GM21529 (cell line): ENCODE measurements around the gene CINP.
"Not testable (repeated sequence)": the region's sequence is repeated elsewhere in the genome, so short reads cannot be mapped to it uniquely, and the experiment has no call there.

Source experiments
- ATAC-seq: cut with Tn5 transposase; IDR thresholded peaks from one replicate; pipeline ENCODE4 v1.9.1; 2021; ENCODE audit not compliant: unreplicated experiment

Gene CINP

DNA sequence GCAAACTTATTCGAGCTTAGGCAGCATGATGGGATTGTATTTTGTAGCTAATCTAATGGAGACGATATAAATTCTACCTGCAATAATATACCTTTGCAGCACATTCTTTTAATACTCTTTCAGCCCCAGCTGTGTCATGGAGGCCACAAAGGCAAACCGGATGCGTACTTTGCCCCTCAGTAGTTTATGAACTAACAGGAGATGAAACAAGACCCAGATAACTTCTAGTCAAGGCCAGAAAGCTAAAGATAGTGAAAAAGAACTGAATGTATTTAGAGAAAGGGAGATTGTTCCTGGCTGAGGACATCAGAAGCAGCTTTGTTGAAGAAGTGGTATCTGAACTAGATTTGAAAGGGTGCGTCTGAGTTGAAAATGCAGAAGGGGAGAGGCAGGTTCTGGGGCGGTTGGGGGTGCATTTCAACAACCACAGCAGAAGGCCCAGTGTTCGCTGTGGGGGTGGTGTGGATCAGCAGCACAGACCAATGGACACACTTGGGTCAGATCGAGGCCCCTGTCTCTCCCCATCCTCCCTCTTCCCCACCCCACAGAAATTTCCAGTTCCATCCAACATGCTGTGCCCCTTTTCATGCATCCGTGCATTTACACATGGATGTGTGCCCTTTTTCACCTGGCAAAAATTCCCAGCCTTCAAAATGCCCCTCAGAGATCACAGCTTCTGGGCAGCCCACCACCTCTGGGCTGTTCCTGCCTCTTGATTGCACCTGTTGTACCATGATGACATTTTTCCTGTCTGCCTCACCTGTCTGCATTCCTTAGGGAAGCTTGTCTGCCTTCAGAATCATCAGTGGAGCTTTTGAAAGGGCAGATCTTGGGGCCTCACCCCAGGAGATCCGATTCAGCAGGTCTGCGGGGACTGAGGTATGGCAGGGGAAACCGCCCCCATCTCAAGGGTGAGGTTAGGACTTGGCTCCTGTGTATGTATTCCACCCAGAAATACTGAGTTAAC, 41.0 kb downstream of the CINP start:
- no peak for ATAC-seq

DNA sequence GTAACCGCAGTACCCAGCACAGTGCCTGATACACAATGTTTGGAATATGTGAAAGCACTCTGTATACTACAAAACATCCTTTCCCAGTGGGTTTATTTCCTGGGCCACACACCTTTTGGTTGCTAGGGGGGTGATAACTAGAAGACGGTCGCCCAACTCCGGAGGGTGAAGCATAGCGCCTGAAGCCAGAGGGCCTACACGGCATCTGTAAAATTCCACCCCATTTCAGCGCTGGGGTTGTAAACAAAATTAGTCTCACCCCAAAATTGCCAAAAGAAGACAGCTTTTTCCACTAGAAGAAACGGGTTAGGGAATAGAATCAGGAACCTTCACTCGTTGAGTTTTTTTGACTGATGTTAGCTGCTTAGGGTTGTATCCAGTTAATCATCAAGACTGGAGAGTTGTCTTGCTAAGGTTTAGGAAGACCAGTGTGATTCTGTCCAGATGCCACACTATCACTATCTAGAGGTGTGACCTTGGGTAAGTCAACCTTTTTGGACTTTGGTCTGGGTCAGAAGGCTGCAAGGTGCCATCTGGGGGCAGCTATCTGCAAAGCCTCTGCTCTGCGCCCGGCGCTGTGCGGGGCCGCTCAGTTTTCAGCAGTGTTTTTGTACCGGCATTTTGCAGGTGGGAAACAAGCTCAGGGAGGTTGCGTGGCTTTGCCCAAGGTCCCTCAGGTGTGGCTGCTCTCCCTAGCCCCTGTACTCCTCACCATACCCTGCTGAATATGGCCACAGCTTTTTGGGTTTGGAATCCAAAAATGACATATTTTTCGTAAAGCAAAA, 41.8 kb downstream of the CINP start:
- no peak for ATAC-seq

DNA sequence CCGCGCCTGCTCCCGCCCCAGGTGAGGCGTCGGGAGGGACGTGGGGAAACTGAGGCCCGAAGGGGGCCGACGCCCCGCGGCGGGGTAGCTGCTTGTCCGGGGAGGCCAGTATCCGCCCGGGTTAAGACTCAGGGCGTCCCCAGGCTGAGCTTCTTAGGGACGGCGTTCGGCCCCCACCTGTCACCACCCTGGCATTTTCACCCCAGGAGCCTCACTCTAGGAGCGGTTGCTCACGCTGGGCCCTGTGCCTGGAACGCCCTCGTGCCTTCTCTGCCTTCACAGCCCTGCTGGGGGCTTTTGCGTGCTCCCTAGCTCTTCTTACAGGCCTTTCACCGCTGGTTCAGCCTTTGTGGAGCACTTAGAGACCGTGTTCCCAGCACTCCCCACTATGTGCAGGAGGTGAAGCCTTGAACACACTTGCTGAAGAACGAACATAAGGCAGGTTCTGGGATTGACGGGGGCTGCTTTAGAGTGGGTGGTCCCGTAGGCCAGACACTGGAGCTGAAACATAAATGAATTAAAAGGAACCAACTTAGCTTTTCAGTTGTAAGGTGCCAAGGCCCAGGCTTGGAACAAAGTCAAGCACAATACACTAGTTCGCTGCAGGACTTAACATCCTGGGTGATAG, 42.5 kb downstream of the CINP start:
- ATAC-seq, result peak; percentile 9

DNA sequence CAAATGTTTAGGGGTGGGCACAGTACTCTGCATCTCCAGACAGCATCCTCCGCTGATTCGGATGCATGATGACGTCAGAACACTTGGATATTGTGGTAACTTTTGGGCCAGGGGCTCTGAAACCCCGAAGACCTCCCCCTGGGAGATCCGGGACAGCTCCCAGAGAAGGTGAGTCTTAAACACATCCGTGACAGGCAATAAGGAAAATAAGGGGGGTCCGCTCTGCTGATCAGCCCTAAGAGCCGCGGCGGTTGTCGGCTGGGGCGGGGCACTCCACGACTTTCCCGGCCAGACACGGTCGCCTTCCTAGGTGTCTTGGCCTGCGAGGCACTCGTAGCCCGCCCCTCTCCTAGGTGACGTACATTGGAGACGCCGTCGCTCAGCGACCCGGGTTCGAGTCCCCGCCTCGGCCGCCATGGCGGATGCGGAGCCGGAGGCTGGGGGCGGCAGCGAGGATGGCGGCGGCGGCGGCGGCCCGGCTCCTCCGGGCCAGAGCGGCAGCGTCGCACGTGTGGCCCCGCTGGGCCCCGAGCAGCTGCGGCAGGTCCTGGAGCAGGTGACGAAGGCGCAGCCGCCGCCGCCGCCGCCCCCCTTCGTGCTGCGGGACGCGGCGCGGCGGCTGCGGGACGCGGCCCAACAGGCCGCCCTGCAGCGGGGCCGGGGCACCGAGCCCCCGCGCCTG, 43.2 kb downstream of the CINP start, which contains the start of gene ZNF839:
Gene ZNF839, plus strand, starts transcription at position 396 of the 682 bp plus-strand sequence. Its CDS starts 20 bp downstream, at position 416.
- ATAC-seq, result peak; percentile 54

DNA sequence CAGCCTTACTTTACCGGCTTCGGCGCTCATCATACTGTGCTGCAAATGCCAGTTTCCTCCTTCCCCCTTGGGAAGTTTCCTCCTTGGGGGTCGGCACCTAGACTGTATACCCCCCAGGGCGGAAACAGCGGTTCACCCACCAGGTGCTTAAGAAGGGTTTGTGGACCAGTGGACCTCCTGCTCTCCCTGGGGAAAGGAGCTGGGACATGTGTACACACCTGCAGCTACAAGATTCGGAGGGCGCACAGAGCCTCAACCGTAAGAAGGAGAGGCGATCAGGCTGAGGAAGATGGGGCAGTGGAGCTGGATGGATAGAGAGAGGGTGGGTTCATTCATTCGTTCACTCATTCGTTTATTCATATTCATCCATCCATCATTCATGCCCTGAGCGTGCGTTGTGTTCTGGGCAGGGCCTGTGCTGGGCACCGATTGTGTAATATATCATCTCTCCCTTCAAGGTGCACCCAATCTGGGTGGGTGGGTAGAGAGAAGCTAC, 43.9 kb downstream of the CINP start:
- no peak for ATAC-seq

DNA sequence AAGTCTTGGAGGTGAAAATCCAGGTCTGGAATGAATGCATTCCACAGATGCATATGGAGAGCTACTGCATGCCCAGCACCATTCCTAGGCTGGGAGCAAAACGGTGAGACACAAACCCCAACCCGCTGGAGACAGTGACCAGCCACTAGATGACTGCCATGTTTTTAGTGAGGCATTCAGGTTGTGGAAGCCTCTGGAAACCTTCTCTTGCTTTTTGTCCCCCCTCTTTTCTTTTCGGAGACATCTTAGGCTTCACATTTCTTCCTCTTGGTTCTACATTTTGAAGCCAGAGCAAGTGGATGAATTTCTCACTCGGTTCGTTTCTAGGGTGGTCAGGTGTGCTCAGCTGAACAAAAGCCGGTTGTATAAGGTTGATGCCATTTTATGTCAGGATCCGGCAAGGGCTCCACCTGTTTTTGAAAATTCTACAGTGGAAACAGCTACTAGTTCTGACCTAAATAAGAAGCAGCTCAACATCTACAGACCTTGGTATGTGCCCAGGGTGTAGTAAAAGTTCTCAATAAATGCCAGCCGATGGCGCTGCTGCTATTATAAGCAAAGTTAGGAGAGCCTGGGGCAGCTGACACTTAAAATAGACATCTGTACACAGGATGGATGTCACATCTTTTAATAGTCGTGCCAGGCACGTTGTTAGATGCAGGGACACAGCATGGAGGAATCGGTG, 45.0 kb downstream of the CINP start:
- no peak for ATAC-seq

DNA sequence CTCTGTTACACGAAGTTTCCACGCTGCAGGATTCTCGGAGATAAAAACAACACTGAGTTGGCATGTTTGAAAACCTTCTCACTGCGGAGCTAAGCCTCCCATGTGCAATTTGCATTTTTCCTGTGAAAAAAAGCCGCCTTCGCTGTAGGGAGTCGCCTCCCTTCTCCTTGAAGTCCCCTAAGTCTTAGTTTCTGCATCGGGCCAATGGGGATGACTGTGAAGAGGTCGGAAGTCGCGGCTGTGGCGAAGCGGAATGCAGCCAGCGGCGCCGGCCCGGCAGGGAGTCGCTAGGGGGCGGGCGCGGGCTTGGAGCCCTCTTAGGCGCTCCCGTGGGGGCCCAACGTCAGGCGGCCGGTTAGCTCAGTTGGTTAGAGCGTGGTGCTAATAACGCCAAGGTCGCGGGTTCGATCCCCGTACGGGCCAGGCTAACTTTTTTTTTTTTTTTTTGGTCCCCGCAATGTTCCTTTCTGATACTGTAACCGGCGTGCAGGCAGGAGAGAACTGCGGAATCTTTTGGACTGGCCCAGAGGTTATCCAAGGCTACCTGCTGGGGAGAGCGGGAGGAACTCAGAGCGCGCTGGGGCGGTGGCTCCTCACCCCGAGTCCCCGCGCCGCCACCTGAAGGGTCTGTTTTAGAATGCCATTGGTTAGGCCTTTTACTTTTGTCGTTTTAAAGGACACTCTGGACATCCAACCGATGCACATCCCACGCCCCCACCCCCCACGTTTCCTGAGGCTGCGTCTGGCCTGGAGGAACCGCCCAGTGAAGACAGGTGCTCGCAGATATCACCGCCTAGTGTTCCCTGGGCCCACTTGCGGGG, 45.7 kb downstream of the CINP start:
- peak; percentile 60 for ATAC-seq

DNA sequence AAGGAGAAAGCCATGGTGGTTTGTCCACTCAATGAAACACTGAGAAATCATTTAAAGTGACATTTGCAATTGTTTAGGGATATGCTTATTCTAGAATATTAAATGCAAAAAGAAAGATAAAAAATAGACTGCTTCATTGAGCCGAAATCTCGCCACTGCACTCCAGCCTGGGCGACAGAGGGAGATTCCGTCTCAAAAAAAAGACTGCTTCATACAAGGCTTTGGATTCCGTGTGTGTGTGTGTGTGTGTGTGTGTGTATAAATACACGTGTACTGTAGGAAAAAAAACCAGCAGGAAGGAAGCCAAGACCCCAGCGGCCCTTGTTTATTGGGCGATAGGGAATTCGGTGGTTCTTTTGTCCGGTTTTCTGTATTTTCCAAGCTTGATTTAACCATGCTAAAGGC, 46.4 kb downstream of the CINP start:
- no peak for ATAC-seq

DNA sequence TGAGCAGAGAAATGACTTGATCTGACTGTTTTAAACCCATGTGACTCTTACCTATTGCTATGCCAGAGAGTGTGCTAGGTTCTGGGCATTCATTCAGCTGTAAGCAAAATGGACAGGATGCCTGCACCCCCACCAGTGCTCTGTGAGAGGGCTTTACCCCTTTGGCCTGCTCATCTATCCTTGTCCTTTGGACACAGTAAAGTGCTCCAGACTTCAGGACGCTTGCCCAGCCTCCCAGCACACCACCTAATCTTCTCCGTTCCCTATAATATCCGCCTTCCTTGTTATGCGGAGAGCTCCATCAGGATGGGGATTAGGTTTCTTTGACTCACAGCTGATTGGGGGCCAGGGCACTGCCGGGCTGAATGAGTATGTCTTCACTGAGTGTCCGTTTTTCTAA, 47.6 kb downstream of the CINP start:
- ATAC-seq, result no peak

DNA sequence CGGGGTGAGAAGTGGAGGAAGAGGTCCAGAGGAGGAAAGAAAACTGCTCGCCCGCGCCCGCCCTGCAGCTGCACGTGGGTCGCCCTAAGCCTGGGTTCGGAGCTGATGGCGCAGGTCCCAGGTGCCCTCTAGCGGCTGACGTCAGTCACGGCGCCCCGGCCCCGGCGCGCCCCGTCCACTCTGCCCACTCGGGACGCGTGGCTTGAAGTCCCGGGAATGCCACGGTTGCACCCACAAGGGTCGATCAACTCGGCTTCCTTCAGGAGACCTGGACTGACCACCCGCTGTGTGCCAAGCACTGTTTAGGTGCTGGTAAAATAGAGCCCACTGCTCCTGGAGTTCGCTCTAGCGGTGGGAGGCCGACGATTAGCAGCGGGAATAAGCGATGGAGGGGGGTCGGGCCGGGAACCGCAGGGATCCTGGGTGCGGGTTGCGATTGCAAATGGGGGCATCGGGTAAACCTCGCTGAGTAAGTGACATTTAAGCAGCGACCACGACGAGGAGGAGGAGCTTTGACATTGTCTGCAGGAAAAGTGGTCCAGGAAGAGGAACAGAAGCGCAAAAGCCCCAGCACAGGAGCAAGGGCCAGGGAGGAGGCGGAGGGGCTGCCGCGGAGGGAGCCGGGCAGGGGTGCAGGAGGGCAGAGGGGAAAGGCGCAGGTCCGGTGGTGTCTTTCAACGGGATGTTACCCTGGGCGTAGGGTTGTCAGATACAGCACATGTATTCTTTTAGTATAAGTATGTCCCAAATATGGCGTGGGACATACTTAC, 48.3 kb downstream of the CINP start:
- ATAC-seq, result peak; percentile 54

DNA sequence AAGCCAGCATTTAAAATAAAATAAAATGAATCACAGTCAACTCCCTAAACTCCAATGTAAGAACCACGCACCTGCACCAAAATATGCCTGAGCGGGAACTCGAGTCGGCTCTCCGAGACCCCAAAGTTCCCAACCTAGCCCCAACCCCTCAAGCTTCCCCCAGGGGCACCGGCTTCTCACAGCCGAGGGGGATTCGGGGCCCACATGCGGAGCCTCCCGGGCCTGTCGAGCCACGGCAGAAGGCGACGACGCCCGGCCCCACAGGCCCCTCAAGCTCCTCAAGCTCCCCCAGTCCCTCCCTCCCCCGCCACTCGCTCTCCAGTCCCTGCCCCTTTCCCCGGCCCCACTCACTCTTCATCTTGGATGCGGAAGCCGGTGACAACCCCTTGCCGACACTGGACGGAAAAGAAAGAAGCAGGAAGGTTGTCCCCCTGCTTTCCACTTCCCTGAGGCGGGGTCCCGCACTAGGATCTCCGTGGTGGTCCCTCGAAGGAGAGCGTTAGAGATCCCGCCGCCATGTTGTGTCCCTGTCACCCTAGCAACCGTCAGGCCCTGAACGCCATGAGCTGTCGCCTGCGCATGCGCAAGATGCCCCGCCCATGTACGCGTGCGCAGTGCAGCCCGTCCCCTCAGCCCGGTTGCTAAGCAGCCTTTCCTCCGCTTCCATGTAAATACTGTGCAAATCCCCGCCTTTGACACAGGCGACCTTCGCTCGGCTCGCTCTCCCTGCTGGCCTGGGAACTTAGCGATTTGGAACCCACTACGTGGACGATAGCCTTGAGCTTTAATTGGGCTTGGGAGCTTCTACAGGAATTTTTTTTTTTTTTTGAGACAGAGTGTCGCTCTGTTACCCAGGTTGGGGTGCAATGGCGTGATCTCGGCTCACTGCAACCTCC, 57.8 kb downstream of the CINP start, which contains the start of gene MOK:
Gene MOK, minus strand, starts transcription at position 554 of the 896 bp plus-strand sequence. Its CDS starts 196 bp downstream, at position 358.
- ATAC-seq, result peak; percentile 93

DNA sequence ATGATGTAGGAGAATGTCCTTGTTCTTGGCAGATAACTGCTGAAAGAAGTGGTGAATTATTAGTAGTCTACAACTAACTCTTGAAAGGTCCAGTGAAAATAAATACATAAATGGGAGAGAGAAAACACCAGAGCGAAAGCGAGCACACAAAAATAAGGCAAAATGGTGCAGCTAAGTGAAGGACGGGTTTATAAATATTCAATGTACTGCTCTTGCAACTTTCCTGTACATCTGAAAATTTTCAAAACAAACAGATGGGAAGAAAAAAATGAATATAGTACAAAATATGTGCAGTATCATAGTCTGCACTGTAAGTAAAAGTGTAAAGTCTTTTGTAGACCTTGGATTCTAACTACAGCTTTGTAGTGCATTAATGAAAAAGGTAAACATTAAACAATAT, 59.0 kb downstream of the CINP start:
- no peak for ATAC-seq

DNA sequence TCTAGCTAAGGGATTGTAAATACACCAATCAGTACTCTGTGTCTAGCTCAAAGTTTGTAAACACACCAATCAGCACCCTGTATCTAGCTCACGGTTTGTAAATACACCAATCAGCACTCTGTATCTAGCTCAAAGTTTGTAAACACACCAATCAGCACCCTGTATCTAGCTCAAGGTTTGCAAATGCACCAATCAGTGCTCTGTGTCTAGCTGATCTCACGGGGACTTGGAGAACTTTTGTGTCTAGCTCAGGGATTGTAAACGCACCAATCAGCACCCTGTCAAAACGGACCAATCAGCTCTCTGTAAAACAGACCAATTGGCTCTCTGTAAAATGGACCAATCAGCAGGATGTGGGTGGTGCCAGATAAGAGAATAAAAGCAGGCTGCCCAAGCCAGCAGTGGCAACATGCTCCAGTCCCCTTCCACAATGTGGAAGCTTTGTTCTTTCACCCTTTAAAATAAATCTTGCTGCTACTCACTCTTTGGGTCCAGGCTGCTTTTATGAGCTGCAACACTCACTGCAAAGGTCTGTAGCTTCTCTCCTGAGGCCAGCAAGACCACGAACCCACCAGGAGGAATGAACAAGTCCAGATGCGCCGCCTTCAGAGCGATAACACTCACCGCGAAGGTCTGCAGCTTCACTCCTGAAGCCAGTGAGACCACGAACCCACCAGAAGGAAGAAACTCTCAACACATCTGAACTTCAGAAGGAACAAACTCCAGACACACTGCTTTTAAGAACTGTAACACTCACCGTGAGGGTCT, 64.2 kb downstream of the CINP start:
- ATAC-seq, result not testable (repeated sequence)
